Fibroblast of lung (primary cell): Measurements from ENCODE around the gene PIK3CA. TPM values are rescaled to one million over a fixed set of nuclear protein-coding genes. Genes with fewer than 3 reads are reported as not detected.

Experiments used
- DNase-seq, 2 donors: peaks; one replicate each; pipeline versions ENCODE4 v3.0.0 to v3.0.0-alpha.2; 2010; ENCODE audit warnings: low read depth in 2 of 2
- H2AFZ ChIP-seq: 2 replicates; pipeline ENCODE4 v1.5.1; 2012; ENCODE audit warnings: low read length, control low read depth, inconsistent platforms
- H3K27ac ChIP-seq: 2 replicates; pipeline ENCODE4 v1.5.1; 2011; ENCODE audit warnings: low read length, control low read depth; ENCODE audit not compliant: insufficient read depth
- H3K27me3 ChIP-seq: 2 replicates; pipeline ENCODE4 v1.5.1; 2011; ENCODE audit warnings: mild to moderate bottlenecking, low read length; ENCODE audit not compliant: control insufficient read depth, insufficient read depth
- H3K36me3 ChIP-seq: 2 replicates; pipeline ENCODE4 v1.5.1; 2011; ENCODE audit warnings: low read length; ENCODE audit not compliant: control insufficient read depth, insufficient read depth
- H3K4me1 ChIP-seq: 2 replicates; pipeline ENCODE4 v1.5.1; 2011; ENCODE audit warnings: low read length; ENCODE audit not compliant: control insufficient read depth, insufficient read depth; ENCODE audit errors: extremely low read depth
- H3K4me2 ChIP-seq: 2 replicates; pipeline ENCODE4 v1.5.1; 2011; ENCODE audit warnings: low read length, control low read depth; ENCODE audit not compliant: insufficient read depth; ENCODE audit errors: extremely low read depth
- H3K4me3 ChIP-seq, 4 experiments: fragments of 200-600 bp in 1 of 4; sonication (generic) in 1 of 4; replicated peaks in 1 of 4; 2 replicates each; pipeline ENCODE4 v1.5.1; 2011 to 2016; ENCODE audit warnings: low read length in 4 of 4, low read depth in 3 of 4, mild to moderate bottlenecking in 3 of 4, control low read depth in 2 of 4, inconsistent platforms in 1 of 4, mixed read lengths in 1 of 4; ENCODE audit not compliant: insufficient read depth in 1 of 4; ENCODE audit errors: control extremely low read depth in 1 of 4
- H3K79me2 ChIP-seq: 2 replicates; pipeline ENCODE4 v1.5.1; 2012; ENCODE audit warnings: mild to moderate bottlenecking, low read length, inconsistent platforms; ENCODE audit not compliant: control insufficient read depth, insufficient read depth
- H3K9ac ChIP-seq: 2 replicates; pipeline ENCODE4 v1.5.1; 2011; ENCODE audit warnings: mild to moderate bottlenecking, low read length, control low read depth; ENCODE audit not compliant: insufficient read depth
- H3K9me3 ChIP-seq: 2 replicates; pipeline ENCODE4 v1.5.1; 2012; ENCODE audit warnings: low read depth, low read length; ENCODE audit not compliant: control insufficient read depth, insufficient read depth
- H4K20me1 ChIP-seq: 2 replicates; pipeline ENCODE4 v1.5.1; 2011; ENCODE audit warnings: low read length; ENCODE audit not compliant: control insufficient read depth, insufficient read depth; ENCODE audit errors: extremely low read depth
- CTCF ChIP-seq, 2 donors: IDR thresholded peaks in 1 of 2; conservative IDR thresholded peaks in 1 of 2; 1 replicate in 1 of 2; 2 replicates in 1 of 2; pipeline ENCODE4 v1.5.1; 2011 to 2012; ENCODE audit warnings: low read length in 2 of 2, control low read depth in 1 of 2, inconsistent platforms in 1 of 2, low read depth in 1 of 2, mild to moderate bottlenecking in 1 of 2
- EZH2 ChIP-seq: IDR thresholded peaks from 2 replicates; pipeline ENCODE4 v1.5.1; 2012; ENCODE audit warnings: low read length, control low read depth, mild to moderate bottlenecking; ENCODE audit errors: missing control alignments
- polyA plus RNA-seq, 2 donors: library from polyadenylated mRNA; depleted of rRNA in 1 of 2; stranded (reverse) in 1 of 2; unstranded in 1 of 2; fragments of >200 nt; gene quantifications; 2 replicates each; pipeline ENCODE4 v1.2.1, GENCODE V29; 2011 to 2012; ENCODE audit warnings: missing spikeins in 1 of 2
- total RNA-seq: library from RNA; depleted of rRNA; stranded (reverse); fragments of >200 nt; gene quantifications from 2 replicates; pipeline ENCODE4 v1.2.1, GENCODE V29; 2014

PIK3CA gene
- total and polyA plus RNA-seq, 2 donors (not counting 1 experiment from before 2014, with no cell fraction given): 20.8 to 28.9 TPM

GRCh38 chr3:179265875-179266274, 117.7 kb downstream of the PIK3CA start:
- no peak overlapping the region for H2AFZ ChIP-seq
- H3K4me3 ChIP-seq: no peak overlapping the region
- no peaks in the 10 kb centered on the region for H3K79me2 ChIP-seq
- no peak overlapping the region for H3K9ac ChIP-seq
- DNase-seq: no peak
- no peaks in the 10 kb centered on the region for H4K20me1 ChIP-seq
- no peaks in the 10 kb centered on the region for H3K9me3 ChIP-seq
- H3K27me3 ChIP-seq: no peaks in the 10 kb centered on the region
- H3K27ac ChIP-seq: no peak overlapping the region
- no peak for TF ChIP-seq CTCF (conservative IDR thresholded peaks at IDR 0.05 in 1 of 2, IDR thresholded peaks at IDR 0.05 in 1 of 2; ENCODE audit: low read depth in 1 of 2, low read length in 2 of 2)
- TF ChIP-seq EZH2: no peak
- H3K4me2 ChIP-seq: no peak overlapping the region
- no peaks in the 10 kb centered on the region for H3K36me3 ChIP-seq
- peaks cover under 1% of the 10 kb centered on the region for H3K4me1 ChIP-seq

- no peak overlapping the region for H3K9ac ChIP-seq
- H3K79me2 ChIP-seq: no peaks in the 10 kb centered on the region
- H3K4me2 ChIP-seq: no peak overlapping the region
- no peak overlapping the region for H3K4me3 ChIP-seq
- no peaks in the 10 kb centered on the region for H4K20me1 ChIP-seq
- no peaks in the 10 kb centered on the region for H3K9me3 ChIP-seq
- H3K27ac ChIP-seq: no peak overlapping the region
- TF ChIP-seq CTCF (conservative IDR thresholded peaks at IDR 0.05 in 1 of 2, IDR thresholded peaks at IDR 0.05 in 1 of 2; ENCODE audit: low read depth in 1 of 2, low read length in 2 of 2): no peak
- TF ChIP-seq EZH2: no peak
- H3K27me3 ChIP-seq: no peaks in the 10 kb centered on the region
- no peak for DNase-seq
- no peaks in the 10 kb centered on the region for H3K4me1 ChIP-seq
- no peak overlapping the region for H2AFZ ChIP-seq
- H3K36me3 ChIP-seq: no peaks in the 10 kb centered on the region
Observed at GRCh38 chr3:179266701-179267211, 118.6 kb downstream of the PIK3CA start.

- no peaks in the 10 kb centered on the region for H3K36me3 ChIP-seq
- DNase-seq: no peak
- TF ChIP-seq EZH2 (no peak), CTCF (conservative IDR thresholded peaks at IDR 0.05 in 1 of 2, IDR thresholded peaks at IDR 0.05 in 1 of 2; ENCODE audit: low read depth in 1 of 2, low read length in 2 of 2) (no peak)
- no peaks in the 10 kb centered on the region for H3K27me3 ChIP-seq
- no peaks in the 10 kb centered on the region for H3K79me2 ChIP-seq
- H2AFZ ChIP-seq: no peak overlapping the region
- H4K20me1 ChIP-seq: no peaks in the 10 kb centered on the region
- H3K9me3 ChIP-seq: no peaks in the 10 kb centered on the region
- no peaks in the 10 kb centered on the region for H3K4me1 ChIP-seq
- H3K4me3 ChIP-seq: no peak overlapping the region
- no peak overlapping the region for H3K4me2 ChIP-seq
- no peak overlapping the region for H3K9ac ChIP-seq
- H3K27ac ChIP-seq: no peak overlapping the region
Observed at GRCh38 chr3:179268400-179269051, 120.4 kb downstream of the PIK3CA start.
